Breast epithelium (tissue), 4 donors: ENCODE data around the gene PNPLA1. TPM values are rescaled to one million over a fixed set of nuclear protein-coding genes. Genes with fewer than 3 reads are reported as not detected.

Experiments used
- DNase-seq, 2 donors: peaks; one replicate each; pipeline ENCODE4 v3.0.0-alpha.2; 2019; ENCODE audit warnings: low spot score in 2 of 2
- H3K27ac ChIP-seq, 2 donors: fragments of 200-600 bp; sonication (generic) in 1 of 2; one replicate each; pipeline ENCODE4 v1.5.1; 2016 to 2019; ENCODE audit warnings: mild to moderate bottlenecking in 1 of 2
- H3K27me3 ChIP-seq, 2 donors: fragments of 200-600 bp; sonication (generic) in 1 of 2; one replicate each; pipeline versions ENCODE4 v1.5.1 to v1.6.0; 2017 to 2019; ENCODE audit warnings: control low read depth in 1 of 2, mild to moderate bottlenecking in 1 of 2
- H3K36me3 ChIP-seq: fragments of 200-600 bp; one replicate; pipeline ENCODE4 v1.5.1; 2019
- H3K4me1 ChIP-seq, 2 donors: fragments of 200-600 bp; sonication (generic); one replicate each; pipeline ENCODE4 v1.5.1; 2016 to 2019; ENCODE audit warnings: control low read depth in 1 of 2
- H3K4me3 ChIP-seq, 3 donors: fragments of 200-600 bp; sonication (generic); 1 replicate in 2 of 3; 2 replicates in 1 of 3; pipeline ENCODE4 v1.5.1; 2016 to 2019; ENCODE audit warnings: mild to moderate bottlenecking in 3 of 3, moderate library complexity in 2 of 3
- H3K9me3 ChIP-seq, 2 donors: fragments of 200-600 bp; sonication (generic) in 1 of 2; one replicate each; pipeline ENCODE4 v1.5.1; 2016 to 2019; ENCODE audit warnings: control low read depth in 1 of 2
- POLR2A ChIP-seq: fragments of 450-650 bp; IDR thresholded peaks from one replicate; pipeline ENCODE4 v1.6.1; 2016; ENCODE audit warnings: antibody characterized with exemption, mild to moderate bottlenecking, moderate library complexity
- POLR2AphosphoS5 ChIP-seq, 3 donors: sonication (generic); formaldehyde crosslinking; IDR thresholded peaks; one replicate each; pipeline ENCODE4 v1.6.1; 2017; ENCODE audit warnings: antibody characterized with exemption in 3 of 3
- intact Hi-C: fragments of 100-400 bp; cut with DNase I; formaldehyde crosslinking; loops from one replicate; pipeline ENCODE4 v1.15.1; 2023; ENCODE audit warnings: low total_unique reads
- total RNA-seq, 3 donors: library from RNA; depleted of rRNA; stranded (reverse); fragments of >200 nt; gene quantifications; one replicate each; pipeline ENCODE4 v1.1.0, GENCODE V29; 2016
- TF ChIP-seq, protein P1 (sequence below), 3 donors: fragments of 450-650 bp; IDR thresholded peaks; one replicate each; pipeline ENCODE4 v1.5.1; 2016 to 2017; ENCODE audit warnings: antibody characterized with exemption in 3 of 3, mild to moderate bottlenecking in 3 of 3, moderate library complexity in 3 of 3

PNPLA1 gene
- total RNA-seq, 3 donors from 2014 or later, result not detected

DNA sequence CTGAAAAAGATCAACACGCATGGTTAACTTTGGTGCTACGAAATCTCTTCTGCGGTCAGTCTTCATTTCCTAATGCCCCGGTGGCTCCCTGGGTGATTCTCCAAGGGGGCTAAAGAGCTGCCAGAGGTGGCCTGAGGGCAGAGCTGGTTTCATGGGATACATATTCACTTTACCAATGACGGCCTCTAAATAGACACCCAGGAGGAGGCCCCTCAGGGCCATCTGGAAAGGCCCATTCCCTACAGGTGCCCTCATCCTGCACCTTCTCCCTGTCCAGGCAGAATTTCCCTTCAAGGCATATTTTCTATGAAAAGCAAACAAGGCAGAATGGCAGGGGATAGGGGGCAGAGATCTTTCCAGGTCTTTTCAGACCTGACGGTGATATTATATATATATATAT lies 54.3 kb downstream of the PNPLA1 start:
- H3K4me1 ChIP-seq, result no peaks in the 10 kb centered on the region
- TF ChIP-seq POLR2A (no peak), POLR2AphosphoS5 (IDR thresholded peaks at IDR 0.05) (no peak)
- TF ChIP-seq, protein P1, sequence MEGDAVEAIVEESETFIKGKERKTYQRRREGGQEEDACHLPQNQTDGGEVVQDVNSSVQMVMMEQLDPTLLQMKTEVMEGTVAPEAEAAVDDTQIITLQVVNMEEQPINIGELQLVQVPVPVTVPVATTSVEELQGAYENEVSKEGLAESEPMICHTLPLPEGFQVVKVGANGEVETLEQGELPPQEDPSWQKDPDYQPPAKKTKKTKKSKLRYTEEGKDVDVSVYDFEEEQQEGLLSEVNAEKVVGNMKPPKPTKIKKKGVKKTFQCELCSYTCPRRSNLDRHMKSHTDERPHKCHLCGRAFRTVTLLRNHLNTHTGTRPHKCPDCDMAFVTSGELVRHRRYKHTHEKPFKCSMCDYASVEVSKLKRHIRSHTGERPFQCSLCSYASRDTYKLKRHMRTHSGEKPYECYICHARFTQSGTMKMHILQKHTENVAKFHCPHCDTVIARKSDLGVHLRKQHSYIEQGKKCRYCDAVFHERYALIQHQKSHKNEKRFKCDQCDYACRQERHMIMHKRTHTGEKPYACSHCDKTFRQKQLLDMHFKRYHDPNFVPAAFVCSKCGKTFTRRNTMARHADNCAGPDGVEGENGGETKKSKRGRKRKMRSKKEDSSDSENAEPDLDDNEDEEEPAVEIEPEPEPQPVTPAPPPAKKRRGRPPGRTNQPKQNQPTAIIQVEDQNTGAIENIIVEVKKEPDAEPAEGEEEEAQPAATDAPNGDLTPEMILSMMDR (IDR thresholded peaks at IDR 0.05), result no peak
- H3K36me3 ChIP-seq, result no peaks in the 10 kb centered on the region
- H3K27me3 ChIP-seq, result no peaks in the 10 kb centered on the region
- no peak overlapping the region for H3K27ac ChIP-seq
- H3K9me3 ChIP-seq, result no peaks in the 10 kb centered on the region
- H3K4me3 ChIP-seq, result no peak overlapping the region
- intact Hi-C loops, result no loop called here
- no peak for DNase-seq

DNA sequence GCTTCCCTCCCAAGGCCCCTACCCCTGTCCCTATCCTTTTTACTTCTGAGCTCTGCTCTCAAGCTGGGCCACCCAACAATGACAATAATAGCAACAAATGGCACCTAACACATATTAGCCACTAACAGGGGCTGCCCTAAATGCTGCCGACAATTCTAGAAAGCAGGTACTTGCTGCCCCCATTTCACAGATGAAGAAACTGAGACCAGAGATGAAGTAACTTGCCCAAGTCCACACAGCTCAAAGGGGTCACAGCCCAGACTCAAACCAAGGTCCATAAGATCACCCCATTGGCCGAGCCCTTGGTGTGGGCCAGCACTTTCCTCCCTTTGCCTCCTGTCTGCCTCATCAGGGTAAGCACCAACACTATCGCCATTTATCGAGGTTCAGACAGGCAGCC lies 54.9 kb downstream of the PNPLA1 start:
- H3K27ac ChIP-seq, result no peak overlapping the region
- TF ChIP-seq POLR2AphosphoS5 (IDR thresholded peaks at IDR 0.05), result no peak
- TF ChIP-seq POLR2A, result no peak
- TF ChIP-seq, protein P1 (IDR thresholded peaks at IDR 0.05), result no peak
- H3K27me3 ChIP-seq, result no peaks in the 10 kb centered on the region
- no peaks in the 10 kb centered on the region for H3K4me1 ChIP-seq
- no peaks in the 10 kb centered on the region for H3K9me3 ChIP-seq
- no peak overlapping the region for H3K4me3 ChIP-seq
- intact Hi-C loops, result no loop called here
- H3K36me3 ChIP-seq, result no peaks in the 10 kb centered on the region
- DNase-seq, result no peak

DNA sequence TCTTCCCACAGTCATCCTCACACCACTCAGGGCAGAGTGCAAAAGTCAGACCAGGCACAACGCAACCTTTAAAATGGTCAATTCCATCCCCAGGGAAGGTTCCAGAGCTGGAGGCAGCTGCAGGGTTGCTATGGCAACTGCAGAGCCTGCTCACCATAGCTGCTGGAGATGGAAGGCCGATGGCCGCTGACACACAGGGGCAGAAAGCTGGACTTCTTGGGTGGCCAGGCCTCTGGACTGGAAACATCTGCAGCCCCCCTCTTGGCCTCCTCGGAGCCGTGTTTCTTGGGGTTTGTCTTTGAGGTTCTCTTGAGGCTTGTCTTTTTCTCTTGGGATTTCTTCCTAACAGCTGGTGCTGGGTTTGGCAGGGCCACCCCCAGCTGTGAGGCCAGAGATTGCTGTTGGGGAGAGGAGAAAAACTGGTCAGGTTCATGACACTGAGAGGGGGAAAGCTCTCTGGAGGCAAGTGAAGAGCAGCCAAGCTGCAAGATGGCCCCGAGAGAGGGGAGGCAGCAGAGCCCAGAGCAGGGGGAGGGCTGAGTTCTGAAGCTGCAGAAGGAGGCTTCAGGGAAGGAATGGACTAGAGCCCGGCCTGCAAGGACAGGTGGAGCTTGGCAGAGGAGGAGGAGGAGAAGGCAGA lies 56.6 kb downstream of the PNPLA1 start:
- H3K27ac ChIP-seq, result no peak overlapping the region
- no peak for DNase-seq
- no peaks in the 10 kb centered on the region for H3K36me3 ChIP-seq
- no peaks in the 10 kb centered on the region for H3K4me1 ChIP-seq
- H3K9me3 ChIP-seq, result no peaks in the 10 kb centered on the region
- intact Hi-C loops, result no loop called here
- no peak overlapping the region for H3K4me3 ChIP-seq
- no peaks in the 10 kb centered on the region for H3K27me3 ChIP-seq
- no peak for TF ChIP-seq POLR2AphosphoS5 (IDR thresholded peaks at IDR 0.05)
- no peak for TF ChIP-seq POLR2A
- TF ChIP-seq, protein P1 (IDR thresholded peaks at IDR 0.05), result no peak

DNA sequence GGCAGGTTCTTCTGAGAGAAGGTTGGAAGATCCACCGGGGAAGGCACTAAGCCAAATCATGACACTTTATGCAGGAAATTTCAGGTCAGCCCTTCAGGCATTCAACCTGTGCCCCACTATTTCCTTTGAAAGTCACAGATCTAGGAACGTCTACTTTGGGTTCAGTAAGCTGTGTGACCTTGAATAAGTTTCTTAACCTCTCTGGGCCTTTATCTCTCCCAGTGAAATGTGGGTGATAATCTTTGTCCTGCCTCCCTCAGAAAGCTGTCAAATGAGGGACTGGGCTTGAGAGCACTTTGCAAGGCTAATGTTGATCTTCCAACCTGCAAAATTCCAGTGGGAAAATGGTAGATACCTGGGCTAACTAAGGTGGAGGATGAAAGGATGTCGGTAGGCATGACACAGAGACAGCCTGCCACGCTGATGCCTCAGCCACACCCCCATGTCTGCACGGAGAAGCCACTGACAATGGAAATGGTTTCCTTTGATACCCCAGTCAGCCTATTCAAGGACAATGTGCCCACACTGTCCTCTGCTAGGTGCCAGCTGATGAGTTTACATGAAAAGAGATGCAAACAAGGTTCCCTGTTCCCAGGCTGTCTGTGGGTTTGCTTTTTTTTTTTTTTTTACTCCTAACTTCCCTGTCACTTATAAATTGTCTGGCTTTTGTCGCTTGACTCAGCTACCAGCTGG lies 57.5 kb downstream of the PNPLA1 start:
- Histone ChIP-seq H3K4me3 (no peak overlapping the region), H3K36me3 (no peaks in the 10 kb centered on the region), H3K9me3 (no peaks in the 10 kb centered on the region), H3K27me3 (no peaks in the 10 kb centered on the region), H3K27ac (no peak overlapping the region), H3K4me1 (no peaks in the 10 kb centered on the region)
- intact Hi-C loops, result no loop called here
- TF ChIP-seq POLR2A, result no peak
- TF ChIP-seq, protein P1 (IDR thresholded peaks at IDR 0.05), result no peak
- no peak for TF ChIP-seq POLR2AphosphoS5 (IDR thresholded peaks at IDR 0.05)
- no peak for DNase-seq

DNA sequence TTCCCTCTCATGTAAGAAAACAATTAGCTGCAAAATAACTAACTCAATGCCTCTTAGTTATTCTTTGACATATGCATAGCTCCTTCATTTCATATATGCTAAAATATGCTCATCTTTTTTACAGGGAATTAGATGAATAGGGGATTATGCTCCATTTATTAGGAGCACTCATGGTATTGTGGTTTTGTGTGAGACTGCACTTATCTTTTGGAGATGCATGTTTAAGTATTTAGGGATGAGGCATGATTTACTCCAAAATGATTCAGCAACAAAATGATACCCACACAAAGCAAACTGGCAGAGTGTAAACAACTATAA lies 58.0 kb downstream of the PNPLA1 start:
- H3K4me1 ChIP-seq, result no peaks in the 10 kb centered on the region
- DNase-seq, result no peak
- H3K4me3 ChIP-seq, result no peak overlapping the region
- intact Hi-C loops, result no loop called here
- TF ChIP-seq, protein P1 (IDR thresholded peaks at IDR 0.05), result no peak
- no peak overlapping the region for H3K27ac ChIP-seq
- H3K36me3 ChIP-seq, result no peaks in the 10 kb centered on the region
- H3K9me3 ChIP-seq, result no peaks in the 10 kb centered on the region
- H3K27me3 ChIP-seq, result no peaks in the 10 kb centered on the region
